ENCODE data around the gene COA8.

Gene COA8

DNA sequence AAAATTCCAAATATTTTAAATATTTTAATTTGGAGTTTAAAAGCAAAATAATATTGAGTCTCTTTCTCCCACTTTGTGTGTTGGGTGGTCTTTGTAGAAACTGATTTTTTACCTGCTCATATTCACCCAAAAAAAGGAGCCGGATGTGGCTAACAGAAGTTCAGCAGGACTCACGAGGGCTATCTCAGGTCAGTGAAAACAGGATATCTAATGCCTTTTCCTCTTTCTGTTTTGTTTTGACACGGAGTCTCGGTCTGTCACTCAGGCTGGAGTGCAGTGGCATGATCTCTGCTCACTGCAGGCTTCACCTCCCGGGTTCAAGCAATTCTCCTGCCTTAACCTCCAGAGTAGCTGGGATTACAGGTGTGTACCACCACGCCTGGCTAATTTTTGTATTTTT lies 30.8 kb downstream of the COA8 start:
- no peaks in the 10 kb centered on the region for H3K27me3 ChIP-seq (ENCODE audit: insufficient read depth, low read depth, severe bottlenecking)
- H3K36me3 ChIP-seq = peaks cover 10% of the 10 kb centered on the region
- TF ChIP-seq, protein P1, sequence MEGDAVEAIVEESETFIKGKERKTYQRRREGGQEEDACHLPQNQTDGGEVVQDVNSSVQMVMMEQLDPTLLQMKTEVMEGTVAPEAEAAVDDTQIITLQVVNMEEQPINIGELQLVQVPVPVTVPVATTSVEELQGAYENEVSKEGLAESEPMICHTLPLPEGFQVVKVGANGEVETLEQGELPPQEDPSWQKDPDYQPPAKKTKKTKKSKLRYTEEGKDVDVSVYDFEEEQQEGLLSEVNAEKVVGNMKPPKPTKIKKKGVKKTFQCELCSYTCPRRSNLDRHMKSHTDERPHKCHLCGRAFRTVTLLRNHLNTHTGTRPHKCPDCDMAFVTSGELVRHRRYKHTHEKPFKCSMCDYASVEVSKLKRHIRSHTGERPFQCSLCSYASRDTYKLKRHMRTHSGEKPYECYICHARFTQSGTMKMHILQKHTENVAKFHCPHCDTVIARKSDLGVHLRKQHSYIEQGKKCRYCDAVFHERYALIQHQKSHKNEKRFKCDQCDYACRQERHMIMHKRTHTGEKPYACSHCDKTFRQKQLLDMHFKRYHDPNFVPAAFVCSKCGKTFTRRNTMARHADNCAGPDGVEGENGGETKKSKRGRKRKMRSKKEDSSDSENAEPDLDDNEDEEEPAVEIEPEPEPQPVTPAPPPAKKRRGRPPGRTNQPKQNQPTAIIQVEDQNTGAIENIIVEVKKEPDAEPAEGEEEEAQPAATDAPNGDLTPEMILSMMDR (IDR thresholded peaks at IDR 0.05; ENCODE audit: low read depth, low read length) = no peak
- H3K4me3 ChIP-seq (ENCODE audit: low read depth, low read length) = no peak overlapping the region
- DNase-seq = no peak
- no peak overlapping the region for H3K27ac ChIP-seq
- no peaks in the 10 kb centered on the region for H3K9me3 ChIP-seq (ENCODE audit: severe bottlenecking)

DNA sequence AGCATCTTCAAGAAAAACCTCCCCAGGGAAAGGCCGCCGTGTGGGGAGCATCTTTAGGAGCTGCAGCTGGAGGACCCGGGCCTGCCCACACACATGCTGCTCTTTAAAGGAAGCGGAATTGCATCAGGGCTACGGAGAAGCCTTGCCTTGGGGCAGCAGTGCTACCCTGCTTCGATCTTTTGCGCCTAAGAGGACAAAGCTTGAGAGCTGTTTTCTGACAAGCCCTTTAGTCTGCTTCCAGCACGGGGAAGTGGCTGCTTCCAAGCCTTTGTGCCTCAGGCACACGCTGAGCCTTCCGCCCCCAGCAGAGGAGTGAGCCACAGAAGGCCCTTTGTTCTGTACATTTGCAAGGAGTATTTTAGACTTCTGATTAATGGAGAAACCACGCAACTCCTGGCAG lies 31.5 kb downstream of the COA8 start:
- no peaks in the 10 kb centered on the region for H3K27me3 ChIP-seq (ENCODE audit: insufficient read depth, low read depth, severe bottlenecking)
- no peaks in the 10 kb centered on the region for H3K9me3 ChIP-seq (ENCODE audit: severe bottlenecking)
- H3K4me3 ChIP-seq (ENCODE audit: low read depth, low read length) = no peak overlapping the region
- H3K27ac ChIP-seq = peak overlapping the region; percentile 11
- H3K36me3 ChIP-seq = peaks cover 10% of the 10 kb centered on the region
- TF ChIP-seq, protein P1 (IDR thresholded peaks at IDR 0.05; ENCODE audit: low read depth, low read length) = no peak
- no peak for DNase-seq

DNA sequence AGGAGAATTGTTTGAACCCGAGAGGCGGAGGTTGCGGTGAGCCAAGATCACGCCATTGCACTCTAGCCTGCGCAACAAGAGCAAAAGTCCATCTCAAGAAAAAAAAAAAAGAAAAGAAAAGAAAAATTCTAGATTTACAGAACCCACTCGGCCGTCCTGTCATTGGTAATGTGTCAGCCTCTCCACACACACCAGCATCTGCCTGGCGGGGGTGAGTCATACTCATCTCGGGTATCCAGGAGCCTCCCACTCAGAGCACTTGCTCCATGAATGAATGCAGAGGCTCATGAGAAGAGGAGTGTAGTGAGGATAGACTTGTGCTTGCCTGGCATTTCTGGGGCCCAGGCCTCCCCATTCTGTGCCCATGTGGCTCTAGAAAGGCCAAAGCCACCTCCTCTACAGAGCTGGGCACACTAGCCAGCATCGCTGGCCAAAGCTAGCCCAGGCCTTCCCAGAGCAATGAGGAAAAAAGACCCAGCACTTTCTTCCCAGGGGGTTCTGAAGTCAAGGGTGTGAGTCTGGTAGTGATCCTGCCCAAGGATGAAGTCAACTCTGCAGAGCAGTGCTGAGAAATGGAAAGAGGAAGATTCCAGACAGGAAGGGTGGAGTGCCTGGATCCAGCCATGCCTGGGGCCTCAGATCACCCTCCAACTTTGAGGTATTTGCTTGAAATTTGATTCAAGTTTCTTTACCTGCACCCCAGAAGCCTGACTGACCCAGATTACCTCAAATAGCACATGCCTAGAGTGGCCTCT lies 35.0 kb downstream of the COA8 start:
- no peak overlapping the region for H3K27ac ChIP-seq
- no peaks in the 10 kb centered on the region for H3K9me3 ChIP-seq (ENCODE audit: severe bottlenecking)
- H3K36me3 ChIP-seq = no peaks in the 10 kb centered on the region
- TF ChIP-seq, protein P1 (IDR thresholded peaks at IDR 0.05; ENCODE audit: low read depth, low read length) = no peak
- no peaks in the 10 kb centered on the region for H3K27me3 ChIP-seq (ENCODE audit: insufficient read depth, low read depth, severe bottlenecking)
- no peak for DNase-seq
- H3K4me3 ChIP-seq (ENCODE audit: low read depth, low read length) = no peak overlapping the region

DNA sequence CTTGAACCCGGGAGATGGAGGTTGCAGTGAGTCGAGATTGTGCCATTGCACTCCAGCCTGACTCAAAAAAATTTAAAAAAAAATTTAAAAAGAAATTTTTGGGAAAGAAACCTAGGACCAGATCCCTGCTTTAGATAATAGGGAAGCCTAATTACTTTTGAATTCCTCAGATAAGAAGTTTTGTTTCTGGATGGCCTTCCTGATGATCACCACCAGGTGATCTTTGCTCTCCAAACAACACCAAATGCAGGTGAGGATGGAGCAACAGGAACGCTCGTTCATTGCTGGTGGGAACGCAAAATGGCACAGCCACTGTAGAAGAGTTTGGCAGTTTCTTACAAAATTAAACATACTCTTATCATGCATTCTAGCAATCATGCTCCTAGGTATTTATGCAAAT lies 37.7 kb downstream of the COA8 start:
- Histone ChIP-seq H3K36me3 (no peaks in the 10 kb centered on the region), H3K4me3 (ENCODE audit: low read depth, low read length) (no peak overlapping the region), H3K27ac (no peak overlapping the region), H3K27me3 (ENCODE audit: insufficient read depth, low read depth, severe bottlenecking) (no peaks in the 10 kb centered on the region), H3K9me3 (ENCODE audit: severe bottlenecking) (no peaks in the 10 kb centered on the region)
- no peak for DNase-seq
- TF ChIP-seq, protein P1 (IDR thresholded peaks at IDR 0.05; ENCODE audit: low read depth, low read length) = no peak

DNA sequence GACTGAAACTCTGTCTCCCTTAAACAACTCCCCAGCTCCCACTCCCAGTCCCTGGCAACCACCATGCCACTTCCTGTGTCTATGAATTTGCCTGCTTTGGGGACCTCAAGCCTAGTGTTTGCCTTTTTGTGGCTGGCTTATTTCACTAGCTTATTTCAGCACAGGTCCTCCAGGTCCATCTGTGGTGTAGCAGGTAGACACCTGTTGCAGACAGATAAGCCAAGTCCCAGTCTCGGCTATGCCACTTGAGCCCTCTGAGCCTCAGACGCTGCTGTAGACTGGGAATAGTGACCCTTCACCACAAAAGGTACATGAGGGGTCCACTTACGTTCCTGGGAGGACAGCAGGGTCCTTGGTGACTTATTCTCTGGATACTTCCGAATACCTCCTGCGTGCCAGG lies 41.9 kb downstream of the COA8 start:
- no peaks in the 10 kb centered on the region for H3K9me3 ChIP-seq (ENCODE audit: severe bottlenecking)
- DNase-seq = no peak
- H3K27ac ChIP-seq = no peak overlapping the region
- H3K4me3 ChIP-seq (ENCODE audit: low read depth, low read length) = no peak overlapping the region
- TF ChIP-seq, protein P1 (IDR thresholded peaks at IDR 0.05; ENCODE audit: low read depth, low read length) = no peak
- no peaks in the 10 kb centered on the region for H3K27me3 ChIP-seq (ENCODE audit: insufficient read depth, low read depth, severe bottlenecking)
- H3K36me3 ChIP-seq = no peaks in the 10 kb centered on the region

All from WERI-Rb-1 (cell line).